Measurements from ENCODE around the gene PHB1.
"Not testable (repeated sequence)": the region's sequence is repeated elsewhere in the genome, so short reads cannot be mapped to it uniquely, and the experiment has no call there.

The PHB1 gene

DNA sequence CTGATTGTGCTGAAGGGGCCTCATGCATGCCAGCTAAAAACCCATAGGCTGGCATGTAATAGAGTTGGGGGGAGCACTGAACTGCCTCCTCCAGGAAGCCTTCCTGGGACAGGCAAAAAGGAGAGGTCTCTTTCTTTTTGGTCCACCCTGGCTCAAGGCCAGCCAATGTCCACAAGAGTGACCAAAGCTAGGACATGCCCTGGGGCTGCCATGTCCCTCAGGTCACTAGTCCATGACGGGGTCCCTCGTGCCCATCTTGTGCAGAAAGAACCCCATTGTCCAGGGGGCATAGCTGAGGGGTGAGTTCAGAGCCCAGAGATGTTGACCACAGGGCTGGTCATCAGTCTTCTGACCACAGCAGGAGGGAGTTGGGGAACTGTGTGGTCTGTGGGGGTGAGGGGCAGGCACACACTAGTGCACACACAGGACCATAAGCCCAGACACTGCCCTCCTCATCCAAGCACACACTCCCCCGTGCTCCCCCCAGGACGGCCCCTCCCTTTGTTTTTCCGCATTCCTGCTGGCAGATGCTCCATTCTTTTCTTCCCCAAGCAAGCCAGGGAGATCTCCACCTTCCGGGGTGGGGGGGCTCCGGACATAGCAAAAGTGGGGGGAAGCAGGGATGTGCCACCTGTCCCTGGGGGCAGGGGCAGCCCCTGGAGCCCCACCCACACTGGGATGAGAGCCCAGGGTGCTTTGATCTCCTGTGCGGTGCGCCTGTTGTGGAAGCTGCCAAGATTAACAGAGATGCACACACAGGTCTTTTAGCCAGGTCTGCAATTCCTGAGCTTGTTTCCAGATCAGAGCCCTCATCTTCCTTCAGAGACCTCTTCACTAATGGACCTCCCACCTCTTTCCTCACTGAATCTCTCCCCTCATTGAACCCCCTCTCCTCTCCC lies 25.2 kb upstream of the PHB1 start:
- no peak for DNase-seq (ENCODE audit: low spot score)

DNA sequence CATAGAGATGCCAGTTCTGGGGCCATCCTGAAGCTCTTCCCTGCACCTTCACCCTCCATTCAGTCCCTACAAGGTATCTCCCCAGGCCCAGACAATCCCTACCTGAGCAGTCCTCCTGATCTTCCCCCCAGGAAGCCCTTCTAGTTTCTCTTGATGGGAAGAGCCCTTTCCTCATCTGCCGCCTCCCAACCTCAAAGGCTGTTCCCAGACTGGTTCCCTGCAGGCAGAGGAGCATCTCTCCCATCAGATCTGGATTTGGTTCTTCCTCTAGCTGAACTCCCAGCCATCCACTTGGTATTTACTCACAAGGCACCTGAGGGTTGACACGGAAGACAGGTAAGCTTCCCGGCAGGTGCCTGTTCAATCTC lies 24.6 kb upstream of the PHB1 start:
- DNase-seq (ENCODE audit: low spot score) = no peak

DNA sequence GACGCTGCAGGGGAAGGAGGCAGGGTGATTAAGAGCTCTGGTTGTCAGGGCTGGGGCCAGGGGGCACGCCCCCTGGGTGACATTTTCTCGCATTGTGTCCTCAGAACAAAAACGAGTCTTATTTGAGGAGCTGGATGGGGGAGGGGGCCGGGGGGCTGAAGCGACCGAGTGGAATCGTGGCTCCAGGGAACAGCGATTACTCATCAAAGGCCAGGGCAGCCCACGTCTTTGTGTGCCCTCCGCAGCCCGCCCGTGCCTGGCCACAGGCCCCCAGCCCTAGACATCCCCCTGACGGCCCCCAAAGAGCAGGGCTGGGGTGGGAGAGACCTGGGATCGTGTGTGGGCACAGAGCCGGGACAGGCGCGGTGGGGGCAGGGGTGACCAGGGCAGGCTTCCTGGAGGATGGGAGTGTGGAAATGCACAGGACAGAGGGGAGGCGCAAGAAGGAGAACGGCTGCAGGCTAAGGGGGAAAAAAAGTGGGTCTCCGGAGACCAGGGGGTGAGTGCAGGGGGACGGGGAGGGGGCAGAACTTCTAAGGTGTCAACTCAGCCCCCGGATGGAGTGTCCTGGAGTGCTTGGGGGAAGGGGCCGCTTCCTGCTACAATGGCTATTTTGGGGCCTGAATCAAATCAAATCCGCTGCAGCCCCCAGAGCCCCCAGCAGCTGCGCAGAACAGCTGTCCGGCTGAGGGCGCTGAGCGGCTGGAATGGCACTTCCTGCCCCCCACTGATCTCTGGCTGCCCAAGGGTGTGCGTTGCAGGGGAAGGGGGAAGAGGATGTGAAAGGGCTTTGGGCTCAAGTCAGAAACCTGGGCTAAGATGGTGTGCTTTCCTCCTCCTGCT lies 24.0 kb upstream of the PHB1 start:
- DNase-seq (ENCODE audit: low spot score) = no peak

DNA sequence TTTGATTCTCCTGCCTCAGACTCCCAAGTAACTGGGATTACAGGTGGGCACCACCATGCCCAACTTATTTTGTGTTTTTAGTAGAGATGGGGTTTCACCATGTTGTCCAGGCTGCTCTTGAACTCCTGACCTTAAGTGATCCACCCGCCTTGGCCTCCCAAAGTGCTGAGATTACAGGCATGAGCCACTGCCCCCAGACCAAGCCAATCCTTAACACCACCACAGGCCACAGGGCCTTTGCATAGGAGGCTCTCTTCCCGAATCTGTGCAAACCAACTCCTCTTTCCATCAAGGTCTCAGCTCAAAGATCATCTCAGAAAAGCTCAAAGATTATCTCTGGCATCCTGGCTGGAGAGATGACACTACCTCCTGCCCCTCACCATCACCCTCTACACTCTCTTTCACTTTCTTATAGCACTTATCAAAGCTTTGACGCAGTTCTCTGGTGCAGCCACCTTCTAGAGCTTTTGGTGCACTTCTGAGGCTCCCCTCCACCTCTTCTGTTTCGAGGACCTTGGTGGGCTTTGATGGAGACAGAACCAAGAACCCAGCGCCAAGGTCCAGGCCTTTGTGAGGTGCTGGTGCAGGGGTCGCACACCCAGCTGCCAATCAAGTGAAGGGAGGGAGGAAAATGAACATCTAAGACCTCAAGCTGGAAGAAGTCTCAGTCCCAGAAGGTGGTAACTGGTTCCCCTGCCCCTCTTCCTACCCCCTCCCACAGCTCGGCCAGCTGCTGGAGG lies 23.2 kb upstream of the PHB1 start:
- DNase-seq (ENCODE audit: low spot score) = no peak

DNA sequence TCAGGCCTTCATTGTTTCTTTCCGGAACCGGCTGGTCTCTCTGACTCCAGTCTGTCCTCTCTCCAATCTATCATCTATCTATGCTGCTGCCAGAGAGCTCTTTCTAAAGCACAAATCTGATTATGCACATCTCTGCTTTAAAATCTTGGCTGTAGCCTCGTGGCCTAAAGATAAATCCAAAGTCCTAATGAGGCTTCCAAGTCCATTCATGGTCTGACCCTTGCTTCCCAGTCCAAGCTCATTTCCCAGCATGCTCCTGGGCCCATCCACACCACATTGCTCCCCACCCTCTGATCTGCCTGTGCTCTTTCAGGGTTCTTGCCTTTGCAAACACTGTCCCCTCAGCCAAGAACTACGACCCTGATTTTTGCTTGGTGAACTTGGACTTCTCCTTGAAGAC lies 21.5 kb upstream of the PHB1 start:
- DNase-seq (ENCODE audit: low spot score) = no peak

DNA sequence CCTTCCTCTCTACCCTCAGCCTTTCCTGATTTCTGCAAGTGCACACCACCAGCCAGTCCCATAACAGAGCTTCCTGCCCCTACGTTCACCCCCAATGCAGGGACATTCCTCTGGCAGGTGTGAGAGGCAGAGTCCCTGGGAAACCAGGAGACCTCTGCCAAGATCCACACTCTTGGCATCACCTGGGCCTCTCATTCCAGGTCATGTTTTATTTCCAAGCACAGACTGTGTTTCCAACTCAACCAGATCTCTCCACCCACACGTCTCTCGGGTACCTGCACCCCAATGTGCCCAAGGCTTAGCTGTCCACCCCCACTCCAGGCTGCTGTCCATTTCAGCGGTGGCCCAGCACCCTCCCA lies 21.0 kb upstream of the PHB1 start:
- DNase-seq (ENCODE audit: low spot score) = peak; percentile 53

DNA sequence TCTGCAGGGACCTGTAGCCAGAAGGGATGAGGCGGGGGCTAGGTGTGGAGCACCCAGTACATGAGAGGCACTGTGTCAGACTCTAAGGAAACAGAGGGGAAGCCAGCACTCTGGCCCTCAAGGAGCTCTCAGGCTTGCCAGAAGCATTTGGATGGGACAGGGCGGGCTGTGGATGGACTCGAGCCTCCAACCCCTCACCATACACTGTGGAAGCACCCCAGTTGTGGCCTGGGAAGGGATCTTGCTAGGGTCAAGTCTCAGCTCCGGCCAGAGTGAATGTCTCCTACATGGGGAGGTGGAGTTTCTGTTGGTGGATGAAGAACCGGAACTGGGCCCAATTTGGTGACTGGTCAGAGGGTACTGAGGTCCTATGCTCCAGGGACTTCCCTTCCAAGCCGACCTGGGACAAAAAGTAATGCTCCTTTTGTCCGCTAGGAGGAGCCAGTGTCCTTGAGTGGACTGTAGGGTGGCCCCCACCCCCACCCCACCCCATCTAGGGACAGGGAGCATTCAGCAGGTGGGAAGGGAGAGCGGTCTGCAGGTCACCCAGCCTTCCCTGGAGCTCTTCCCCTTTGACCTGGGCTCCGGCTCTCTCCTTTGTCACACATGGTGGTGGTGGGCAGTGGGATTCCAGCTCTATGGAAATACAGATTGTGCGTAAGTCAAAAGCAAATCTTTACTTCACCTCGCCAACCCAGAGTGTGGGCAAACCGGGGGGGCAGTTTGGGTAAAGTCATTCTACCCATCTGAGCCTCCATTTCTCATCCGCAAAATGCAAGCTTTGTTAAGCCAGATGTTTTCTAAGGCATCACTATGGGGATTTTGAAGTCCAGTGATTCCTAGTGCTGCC lies 20.4 kb upstream of the PHB1 start:
- peak; percentile 41 for DNase-seq (ENCODE audit: low spot score)

DNA sequence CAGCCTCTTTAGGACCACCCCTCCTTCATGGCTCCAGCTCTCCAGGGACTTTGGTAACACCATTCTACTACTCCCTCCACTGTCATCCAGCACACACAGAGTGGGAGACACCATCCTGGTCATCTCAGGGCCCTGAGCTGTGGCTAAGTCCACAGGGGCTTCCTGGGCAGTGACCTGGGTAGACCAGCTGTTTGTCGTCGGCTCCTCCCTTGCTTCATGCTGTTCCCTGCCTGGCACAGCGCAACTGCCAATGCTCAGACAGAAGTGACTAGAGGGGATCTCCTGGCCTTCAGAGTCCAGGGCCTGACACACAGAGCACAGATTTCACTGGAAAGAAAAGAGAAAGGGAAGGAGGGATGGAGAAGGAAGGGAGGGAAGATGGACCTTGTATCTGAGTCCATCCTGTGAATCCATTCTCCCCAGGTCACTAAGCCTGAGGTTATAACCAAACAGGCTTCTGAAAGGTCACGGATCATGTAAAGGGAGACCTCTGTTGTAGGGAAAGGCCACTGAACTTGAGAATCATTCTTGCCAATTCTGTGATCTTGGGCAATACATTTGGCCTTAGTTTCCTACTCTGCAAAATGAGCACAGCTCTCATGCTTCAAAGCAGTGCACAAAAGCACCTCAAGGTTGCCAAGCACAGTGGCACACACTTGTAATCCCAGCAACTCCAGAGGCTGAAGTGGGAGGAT lies 18.5 kb upstream of the PHB1 start:
- DNase-seq (ENCODE audit: low spot score) = no peak

DNA sequence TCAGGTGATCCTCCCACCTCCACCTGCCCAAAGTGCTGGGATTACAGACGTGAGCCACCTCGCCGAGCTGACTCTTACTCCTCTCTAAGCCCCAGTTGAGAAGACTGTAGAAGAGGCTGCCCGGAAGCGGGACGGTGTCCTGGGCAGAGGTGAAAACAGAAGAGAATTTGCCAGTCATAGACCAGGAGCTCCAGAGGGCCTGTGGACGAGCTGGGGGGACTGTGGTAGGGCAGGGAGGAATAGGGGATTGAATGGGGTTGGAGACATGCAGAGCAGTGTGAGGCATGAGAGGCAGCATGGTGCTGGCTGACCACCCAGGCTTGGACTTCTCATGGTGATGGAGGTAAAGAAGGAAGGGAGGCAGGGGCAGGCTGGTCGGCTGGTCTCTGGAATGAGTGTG lies 17.1 kb upstream of the PHB1 start:
- no peak for DNase-seq (ENCODE audit: low spot score)

DNA sequence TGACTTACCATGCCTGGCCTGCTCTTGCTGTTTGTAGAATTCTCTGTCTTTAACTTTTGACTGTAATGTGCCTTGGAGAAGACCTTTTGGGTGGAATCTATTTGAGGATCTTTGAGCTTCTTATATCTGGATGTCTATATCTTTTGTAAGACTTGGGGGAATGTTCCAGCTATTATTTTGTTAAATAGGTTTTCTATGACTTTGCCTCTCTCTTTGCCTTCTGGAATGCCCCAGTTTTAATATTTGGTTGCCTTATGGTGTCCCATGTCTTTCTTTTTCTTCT lies 10.3 kb upstream of the PHB1 start:
- no peak for DNase-seq (ENCODE audit: low spot score)

DNA sequence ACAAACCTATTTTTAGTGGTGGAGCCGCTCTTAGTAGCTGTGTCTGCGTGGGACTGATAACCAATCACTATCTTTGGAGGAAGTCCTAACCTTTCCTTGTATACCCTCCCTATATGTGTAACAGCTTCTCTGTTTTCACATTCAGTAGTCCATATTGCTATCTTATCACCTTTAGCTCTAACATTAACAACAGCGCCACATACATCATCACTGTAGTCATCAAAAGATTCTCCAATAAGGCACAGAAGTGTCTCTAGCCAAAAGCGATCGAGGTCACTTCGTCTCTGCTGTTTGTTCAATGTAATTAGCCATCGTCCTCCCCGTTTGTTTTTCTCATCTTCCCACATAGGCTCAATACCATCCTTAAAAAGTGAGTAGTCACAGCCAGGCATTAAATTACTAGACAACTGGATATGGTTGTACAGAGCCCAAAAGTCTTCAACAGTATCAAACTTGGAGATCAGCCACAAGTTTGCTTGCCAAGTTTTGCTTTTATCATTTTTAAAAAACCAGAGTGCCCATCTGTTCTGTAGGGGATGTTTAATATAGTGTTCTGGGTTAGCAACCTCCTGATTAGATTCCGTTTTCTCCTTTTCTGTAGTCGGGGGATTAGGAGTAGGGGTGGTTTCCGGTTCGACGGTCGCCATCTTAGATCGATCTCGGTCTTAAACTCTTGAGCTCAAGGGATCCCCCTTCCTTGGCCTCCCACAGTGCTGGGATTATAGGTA lies 9.8 kb upstream of the PHB1 start:
- DNase-seq (ENCODE audit: low spot score) = not testable (repeated sequence)

DNA sequence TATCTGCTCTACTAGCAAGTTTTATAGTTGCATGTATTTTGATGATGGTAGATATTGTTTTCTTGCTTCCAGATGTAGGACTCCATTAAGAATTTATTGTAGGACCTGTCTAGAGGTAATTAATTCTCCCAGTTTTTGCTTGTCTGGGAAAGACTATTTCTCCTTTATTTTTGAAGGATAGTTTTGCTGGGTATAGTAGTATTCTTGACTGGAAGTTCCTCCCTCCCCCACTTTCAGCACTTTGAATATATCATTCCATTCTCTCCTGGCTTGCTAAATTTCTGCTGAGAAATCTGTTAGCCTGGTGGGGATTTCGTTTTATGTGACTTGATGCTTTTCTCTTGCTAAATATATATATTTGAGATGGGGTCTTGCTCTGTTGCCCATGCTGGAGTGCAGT lies 8.0 kb upstream of the PHB1 start:
- no peak for DNase-seq (ENCODE audit: low spot score)

DNA sequence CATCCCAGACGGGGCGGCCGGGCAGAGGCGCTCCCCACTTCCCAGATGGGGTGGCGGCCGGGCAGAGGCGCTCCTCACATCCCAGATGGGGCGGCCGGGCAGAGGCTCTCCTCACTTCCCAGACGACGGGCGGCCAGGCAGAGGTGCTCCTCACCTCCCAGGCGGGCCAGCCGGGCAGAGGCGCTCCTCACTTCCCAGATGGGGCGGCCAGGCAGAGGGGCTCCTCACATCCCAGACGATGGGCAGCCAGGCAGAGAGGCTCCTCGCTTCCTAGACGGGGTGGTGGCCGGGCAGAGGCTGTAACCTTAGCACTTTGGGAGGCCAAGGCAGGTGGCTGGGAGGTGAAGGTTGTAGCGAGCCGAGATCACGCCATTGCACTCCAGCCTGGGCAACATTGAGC lies 5.1 kb upstream of the PHB1 start:
- DNase-seq (ENCODE audit: low spot score) = not testable (repeated sequence)

DNA sequence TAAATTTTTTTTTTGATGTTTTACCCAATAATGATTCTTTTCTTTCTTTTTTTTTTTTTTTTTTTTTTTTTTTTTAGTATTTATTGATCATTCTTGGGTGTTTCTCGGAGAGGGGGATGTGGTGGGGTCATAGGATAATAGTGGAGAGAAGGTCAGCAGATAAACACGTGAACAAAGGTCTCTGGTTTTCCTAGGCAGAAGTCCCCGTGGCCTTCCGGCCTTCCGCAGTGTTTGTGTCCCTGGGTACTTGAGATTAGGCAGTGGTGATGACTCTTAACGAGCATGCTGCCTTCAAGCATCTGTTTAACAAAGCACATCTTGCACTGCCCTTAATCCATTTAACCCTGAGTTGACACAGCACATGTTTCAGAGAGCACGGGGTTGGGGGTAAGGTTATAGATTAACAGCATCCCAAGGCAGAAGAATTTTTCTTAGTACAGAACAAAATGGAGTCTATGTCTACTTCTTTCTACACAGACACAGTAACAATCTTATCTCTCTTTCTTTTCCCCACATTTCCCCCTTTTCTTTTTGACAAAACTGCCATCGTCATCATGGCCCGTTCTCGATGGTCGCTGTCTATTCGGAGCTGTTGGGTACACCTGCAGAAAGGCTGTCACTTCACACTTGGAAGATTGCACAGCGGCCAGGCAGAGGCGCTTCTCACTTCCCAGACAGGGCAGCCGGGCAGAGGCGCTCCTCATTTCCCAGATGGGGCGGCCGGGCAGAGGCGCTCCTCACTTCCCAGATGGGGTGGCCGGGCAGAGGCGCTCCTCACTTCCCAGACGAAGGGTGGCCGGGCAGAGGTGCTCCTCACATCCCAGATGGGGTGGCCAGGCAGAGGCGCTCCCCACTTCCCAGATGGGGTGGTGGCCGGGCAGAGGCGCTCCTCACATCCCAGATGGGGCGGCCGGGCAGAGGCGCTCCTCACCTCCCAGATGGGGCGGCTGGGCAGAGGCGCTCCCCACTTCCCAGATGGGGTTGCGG lies 4.4 kb upstream of the PHB1 start:
- DNase-seq (ENCODE audit: low spot score) = not testable (repeated sequence)

DNA sequence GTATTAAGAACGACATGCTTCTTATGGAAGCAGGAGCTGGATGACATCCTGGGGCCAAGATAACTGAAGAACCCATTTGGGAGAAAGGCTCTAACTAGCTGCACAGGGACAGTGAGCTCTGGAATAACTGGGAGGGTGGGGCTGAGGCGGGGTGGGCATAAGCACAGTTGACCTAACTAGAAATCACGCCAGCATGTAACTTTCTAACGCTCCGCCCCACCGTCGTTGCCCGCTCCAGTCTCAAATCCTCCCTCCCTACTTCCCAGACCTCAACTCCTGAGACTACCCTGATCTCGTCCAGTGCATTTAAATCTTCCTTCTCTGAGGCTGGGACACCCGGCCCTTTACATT lies 436 bp downstream of the PHB1 start:
- no peak for DNase-seq (ENCODE audit: low spot score)

DNA sequence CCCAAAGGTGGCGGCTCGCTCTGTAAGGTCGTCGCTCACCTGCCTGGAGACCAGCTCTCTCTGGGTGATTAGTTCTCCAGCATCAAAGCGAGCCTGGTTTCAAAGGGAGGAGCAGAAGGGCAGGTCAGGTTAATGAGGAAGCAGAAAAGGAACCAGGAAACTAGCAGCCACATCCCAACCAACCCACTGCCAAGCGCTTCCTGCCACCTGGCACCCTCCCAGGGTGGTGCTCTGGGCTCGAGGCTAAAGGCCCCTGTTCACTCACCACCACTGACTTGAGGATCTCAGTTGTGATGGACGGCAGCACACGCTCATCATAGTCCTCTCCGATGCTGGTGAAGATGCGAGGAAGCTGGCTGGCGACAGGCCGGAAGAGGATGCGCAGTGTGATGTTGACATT lies 5.6 kb downstream of the PHB1 start:
- no peak for DNase-seq (ENCODE audit: low spot score)

DNA sequence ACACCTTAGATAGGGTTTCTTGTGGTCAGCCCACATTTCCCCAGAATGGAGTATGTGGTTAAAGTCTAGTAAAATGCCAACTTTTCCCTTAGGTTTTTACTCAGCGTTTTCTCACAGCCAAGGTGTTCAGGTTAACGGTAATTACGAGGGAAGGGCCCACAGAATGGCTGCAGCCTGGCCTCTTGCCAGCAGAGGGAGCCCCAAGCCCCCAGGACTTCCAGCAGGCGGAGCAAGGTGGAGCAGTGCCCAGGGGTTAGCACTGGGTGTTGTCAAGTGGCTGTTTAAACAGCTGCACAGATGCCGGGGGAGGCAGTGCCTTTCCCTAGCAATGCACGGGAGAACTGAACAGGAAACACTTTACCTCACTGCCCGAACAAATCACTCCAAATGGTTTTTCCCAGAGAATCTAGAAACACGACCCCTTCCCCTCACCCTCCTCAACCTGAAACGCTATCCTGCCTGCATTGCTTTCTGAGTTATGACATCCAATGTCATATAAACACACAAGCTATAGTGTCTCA lies 6.6 kb downstream of the PHB1 start:
- DNase-seq (ENCODE audit: low spot score) = peak; percentile 67

DNA sequence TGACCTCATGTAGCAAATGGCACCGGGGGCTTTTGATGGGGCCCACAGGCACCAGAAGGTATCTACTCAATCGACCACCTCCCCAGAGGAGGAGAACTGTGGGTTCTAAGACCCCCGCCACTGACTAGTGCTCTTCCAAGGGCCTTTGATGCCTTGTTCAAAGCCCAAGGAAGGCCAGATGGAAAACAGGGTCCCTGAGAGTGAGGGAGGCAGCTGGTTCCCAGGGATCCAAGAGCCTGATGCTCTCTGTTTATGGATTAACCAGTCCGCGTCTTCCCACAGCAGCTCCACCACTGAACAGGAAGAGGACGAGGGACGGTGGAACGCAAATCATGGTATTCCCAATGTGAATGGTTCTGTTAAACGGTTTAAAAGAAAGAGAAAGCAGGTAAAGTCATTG lies 7.6 kb downstream of the PHB1 start:
- no peak for DNase-seq (ENCODE audit: low spot score)

DNA sequence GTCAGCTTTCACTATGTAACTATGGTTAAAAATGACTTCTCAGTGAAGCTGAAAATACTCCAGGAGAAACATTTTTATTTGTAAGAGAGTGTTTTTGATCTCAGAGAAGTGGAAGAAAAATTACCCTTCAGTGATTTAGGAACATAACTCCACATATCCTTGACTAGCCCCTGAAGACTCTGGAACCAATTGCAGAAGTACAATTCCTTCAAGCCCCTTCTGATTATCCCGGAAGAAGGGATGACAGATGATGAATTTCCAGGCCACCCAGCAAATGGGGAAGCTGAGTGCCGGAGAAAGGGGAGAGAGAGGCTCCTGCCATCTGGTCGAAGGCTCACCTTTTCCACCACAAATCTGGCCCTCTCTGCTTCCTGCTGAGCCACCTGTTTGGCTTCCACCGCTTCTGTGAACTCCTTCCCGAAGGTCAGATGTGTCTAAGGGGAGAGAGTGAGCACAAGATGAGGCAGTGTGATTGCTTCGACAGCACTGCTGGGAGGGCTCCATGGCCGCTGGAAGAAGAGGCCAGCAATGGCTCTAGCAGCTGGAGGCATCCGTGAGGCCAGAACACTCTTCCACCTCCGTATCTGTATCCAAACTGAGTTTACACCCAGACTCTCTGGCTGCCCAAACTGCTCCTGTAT lies 8.1 kb downstream of the PHB1 start:
- DNase-seq (ENCODE audit: low spot score) = peak; percentile 28

Data from cerebellar cortex (tissue), 1 donor.